DND-41 (cell line): ENCODE data around the gene ANKS1B.

Source experiments
- CTCF ChIP-seq: IDR thresholded peaks from 2 replicates; pipeline ENCODE4 v1.5.1; 2012; ENCODE audit warnings: borderline replicate concordance, low read length, moderate library complexity, mild to moderate bottlenecking; ENCODE audit not compliant: poor library complexity, severe bottlenecking; ENCODE audit errors: extremely low read depth
- EZH2 ChIP-seq: IDR thresholded peaks from 3 replicates; pipeline ENCODE4 v1.6.1; 2012; ENCODE audit warnings: borderline replicate concordance, low read depth, mild to moderate bottlenecking, moderate library complexity, low read length, inconsistent platforms; ENCODE audit not compliant: severe bottlenecking

- TF ChIP-seq CTCF: no peak
- TF ChIP-seq EZH2: no peak
These were observed 719.1 kb downstream of the ANKS1B start for GRCh38 chr12:99265648-99266047.
